T-helper 1 cell treated with Interleukin-12 subunit alpha and Interleukin-12 subunit beta and Interleukin-4 antibody, amounts not matched to agents 30 ng/mL and 1 ng/mL, for 36 hours (primary cell): ENCODE measurements around the gene ICE1. TPM values are rescaled to one million over a fixed set of nuclear protein-coding genes. Genes with fewer than 3 reads are reported as not detected.
"Not testable (repeated sequence)": the region's sequence is repeated elsewhere in the genome, so short reads cannot be mapped to it uniquely, and the experiment has no call there.

Experiments used
- intact Hi-C: fragments of 100-400 bp; cut with micrococcal nuclease; formaldehyde crosslinking; loops from one replicate; pipeline ENCODE4 v1.15.1; 2024
- total RNA-seq: library from RNA; stranded (reverse); gene quantifications from 2 replicates; pipeline ENCODE4 v1.2.3, GENCODE V29; 2022

Gene ICE1
- total RNA-seq, 1 donor from 2014 or later: 33.5 TPM

GRCh38 chr5:5437227-5438172 is 15.0 kb downstream of the ICE1 start:
- intact Hi-C loops: no loop called here

DNA sequence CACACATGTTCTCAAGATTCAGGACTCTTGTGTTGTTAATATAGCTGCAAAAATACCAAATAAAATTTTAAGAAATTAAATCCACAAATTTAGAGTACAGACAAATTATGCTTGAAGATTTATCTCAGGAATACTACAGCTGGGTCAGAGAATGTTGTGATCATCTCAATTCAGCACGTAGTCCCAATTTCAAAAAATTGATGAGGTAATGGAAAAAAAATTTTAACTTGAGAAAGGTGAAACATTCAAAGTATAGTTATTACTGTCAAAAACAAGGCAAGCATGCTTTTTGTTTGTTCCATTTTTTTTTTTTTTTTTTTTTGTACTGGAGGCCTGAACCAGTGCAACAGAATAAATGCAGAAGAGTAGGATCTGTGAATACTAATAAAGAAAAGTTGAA is 29.4 kb downstream of the ICE1 start:
- intact Hi-C loops: no loop called here

DNA sequence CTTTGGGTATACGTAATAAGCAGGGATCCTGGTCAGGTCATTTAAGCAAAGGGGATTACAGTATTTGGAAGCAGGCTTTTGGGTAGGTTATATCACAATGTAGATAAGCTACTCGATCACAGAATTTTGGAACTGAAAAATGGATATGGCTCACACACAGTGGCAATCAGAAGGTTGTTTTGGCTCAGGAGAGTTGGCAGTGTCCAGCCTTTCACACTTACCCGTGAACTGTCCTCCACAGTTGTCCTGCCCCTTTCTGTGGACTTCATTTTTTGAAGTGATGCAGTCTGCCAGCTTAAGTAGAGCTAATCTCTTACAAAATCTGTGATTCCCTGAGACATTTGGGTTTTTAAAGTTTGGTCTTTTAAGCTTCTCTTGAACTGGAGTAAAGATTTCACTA is 30.7 kb downstream of the ICE1 start:
- intact Hi-C loops: no loop called here

GRCh38 chr5:5454391-5454790 is 31.9 kb downstream of the ICE1 start:
- intact Hi-C loops: no loop called here

GRCh38 chr5:5456858-5457257 is 34.4 kb downstream of the ICE1 start:
- intact Hi-C loops: no loop called here

GRCh38 chr5:5460311-5460710 is 37.8 kb downstream of the ICE1 start:
- intact Hi-C loops: no loop called here

DNA sequence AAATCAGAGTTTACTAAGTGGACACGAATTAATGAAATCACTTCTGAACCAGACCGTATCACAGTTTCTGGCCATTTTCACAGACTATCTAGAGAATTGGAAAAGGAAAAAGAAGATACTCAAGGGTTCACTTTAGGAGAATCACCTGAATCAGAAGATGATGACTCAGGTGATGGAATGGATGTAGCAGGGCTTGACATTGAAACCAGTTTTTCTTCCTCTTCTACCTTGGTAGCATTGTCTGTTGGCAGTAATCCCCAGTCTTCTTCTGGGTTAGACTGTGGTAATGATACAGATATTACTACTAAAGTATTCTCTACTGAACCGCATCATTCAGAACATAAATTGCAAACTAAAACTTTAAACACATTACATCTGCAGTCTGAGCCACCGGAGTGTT is 38.5 kb downstream of the ICE1 start:
- intact Hi-C loops: no loop called here

GRCh38 chr5:5464036-5464715 is 41.7 kb downstream of the ICE1 start:
- intact Hi-C loops: no loop called here

DNA sequence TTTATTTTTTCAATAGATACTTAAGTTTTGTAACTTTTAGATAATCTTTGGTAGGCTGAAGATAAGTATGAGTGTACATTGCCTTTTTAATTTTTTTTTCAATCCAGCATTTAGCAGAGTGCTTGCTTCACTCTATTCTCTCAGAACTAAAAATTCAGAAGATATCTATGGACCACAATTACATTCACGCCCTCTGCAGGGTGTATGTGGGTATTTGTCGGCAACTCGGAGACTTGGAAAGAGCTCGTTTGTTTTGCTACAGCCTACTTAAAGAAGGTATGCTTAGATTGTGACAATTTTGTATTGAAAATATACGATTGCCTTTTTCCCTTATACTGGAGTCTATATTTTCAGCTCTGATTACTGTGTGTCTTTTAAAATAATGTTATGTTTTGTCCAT is 43.8 kb downstream of the ICE1 start:
- intact Hi-C loops: no loop called here

- intact Hi-C loops: no loop called here
These were observed 45.3 kb downstream of the ICE1 start for GRCh38 chr5:5467737-5468136.

DNA sequence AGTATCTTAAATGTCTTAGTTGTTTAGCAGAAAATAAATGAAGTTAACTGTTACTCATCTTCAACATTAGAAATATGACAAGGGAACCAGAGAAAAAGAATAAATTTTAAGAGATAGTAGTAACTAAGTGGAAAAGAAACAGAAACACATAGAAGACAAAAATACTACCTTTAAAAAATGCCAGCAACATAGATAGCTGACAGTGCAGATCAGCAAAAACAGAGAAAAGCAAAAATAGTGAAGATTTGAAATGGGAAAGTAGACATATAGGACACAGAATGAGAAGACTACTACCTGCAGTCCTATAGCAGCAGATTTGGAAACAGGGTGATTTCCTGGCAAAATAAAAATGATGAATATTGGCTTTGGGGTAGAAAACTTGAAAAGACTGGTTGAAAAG is 48.5 kb downstream of the ICE1 start:
- intact Hi-C loops: no loop called here

GRCh38 chr5:5473226-5473625 is 50.7 kb downstream of the ICE1 start:
- intact Hi-C loops: no loop called here

DNA sequence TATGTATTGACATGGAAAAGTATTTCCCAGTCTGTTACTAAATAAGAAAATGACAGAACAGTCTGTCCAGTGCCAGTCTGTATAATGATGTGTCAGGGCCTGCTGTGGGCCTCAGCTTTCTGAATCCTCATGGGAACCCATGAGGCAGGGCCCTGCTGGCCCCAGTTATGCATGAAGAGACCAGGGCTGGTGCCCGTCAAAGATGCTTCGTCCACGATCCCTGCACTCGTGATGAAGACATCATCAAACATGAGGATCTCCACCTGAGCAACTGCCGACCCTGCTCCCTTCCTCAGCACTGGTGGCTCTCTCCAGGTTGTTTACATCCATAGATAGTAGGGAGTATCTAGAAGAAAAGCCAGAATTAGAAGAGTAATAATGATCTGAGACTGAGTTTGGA is 52.5 kb downstream of the ICE1 start:
- intact Hi-C loops: no loop called here

DNA sequence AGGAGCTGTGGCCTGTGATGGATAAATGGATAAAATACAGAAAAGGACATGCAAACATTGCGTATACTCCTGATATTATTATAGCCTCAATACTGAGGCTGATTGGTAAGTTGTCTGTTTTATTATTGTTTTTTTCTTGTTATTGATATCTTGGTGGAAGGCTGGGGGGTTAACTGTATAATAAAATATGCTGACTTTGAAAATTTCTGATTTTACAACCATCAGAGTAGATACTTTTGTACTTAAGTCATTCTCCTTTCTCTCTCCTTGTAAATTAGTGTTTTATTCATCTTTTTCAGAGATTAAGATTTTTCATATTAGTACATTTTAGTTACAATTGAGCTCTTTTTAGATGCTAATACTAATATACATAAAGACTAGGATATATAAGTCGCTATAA is 53.5 kb downstream of the ICE1 start:
- intact Hi-C loops: no loop called here

DNA sequence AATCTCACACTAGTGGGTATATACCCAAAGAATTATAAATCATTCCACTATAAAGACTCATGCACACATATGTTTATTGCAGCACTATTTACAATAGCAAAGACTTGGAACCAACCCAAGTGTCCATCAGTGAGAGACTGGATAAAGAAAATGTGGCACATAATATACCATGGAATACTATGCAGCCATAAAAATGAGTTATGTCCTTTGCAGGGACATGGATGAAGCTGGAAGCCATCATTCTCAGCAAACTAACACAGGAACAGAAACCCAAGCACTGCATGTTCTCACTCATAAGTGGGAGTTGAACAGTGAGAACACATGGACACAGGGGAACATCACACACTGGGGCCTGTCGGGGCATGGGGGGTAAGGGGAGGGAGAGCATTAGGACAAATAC is 57.1 kb downstream of the ICE1 start:
- intact Hi-C loops: not testable (repeated sequence)

DNA sequence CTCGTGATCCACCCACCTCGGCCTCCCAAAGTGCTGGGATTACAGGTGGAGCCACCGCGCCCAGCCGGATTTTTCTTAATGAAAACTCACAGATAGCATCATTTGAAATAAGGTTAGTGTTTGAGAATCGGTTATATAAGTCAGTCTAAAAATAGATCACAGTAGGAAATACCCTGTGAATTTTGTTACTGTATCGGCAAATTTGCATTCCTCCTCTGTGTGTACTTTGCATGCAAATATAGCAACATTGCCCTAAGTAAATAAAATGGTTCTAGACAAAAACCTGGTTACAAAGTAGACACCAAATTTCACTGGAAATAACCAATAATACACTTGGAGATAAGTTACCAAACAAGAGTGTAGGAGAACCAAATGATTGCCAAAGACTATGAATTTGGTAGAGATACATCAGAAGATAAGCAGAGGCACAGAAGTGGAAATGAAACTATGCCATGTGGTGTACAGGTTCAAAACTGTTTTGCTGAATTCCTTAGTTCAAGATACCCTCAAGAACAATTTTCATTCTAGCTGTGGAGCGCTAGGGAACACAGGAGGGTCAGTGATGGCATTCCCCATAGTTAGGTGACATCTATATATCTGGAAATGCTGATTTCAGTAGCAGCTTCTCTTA is 58.1 kb downstream of the ICE1 start:
- intact Hi-C loops: loop anchor here (1.0 kb wide), 1 partner anchor 58 kb away; the partner anchor contains the start of gene ICE1

GRCh38 chr5:5481206-5481605 is 58.7 kb downstream of the ICE1 start:
- intact Hi-C loops: loop anchor here (1.0 kb wide), 1 partner anchor 59 kb away; the partner anchor contains the start of gene ICE1

DNA sequence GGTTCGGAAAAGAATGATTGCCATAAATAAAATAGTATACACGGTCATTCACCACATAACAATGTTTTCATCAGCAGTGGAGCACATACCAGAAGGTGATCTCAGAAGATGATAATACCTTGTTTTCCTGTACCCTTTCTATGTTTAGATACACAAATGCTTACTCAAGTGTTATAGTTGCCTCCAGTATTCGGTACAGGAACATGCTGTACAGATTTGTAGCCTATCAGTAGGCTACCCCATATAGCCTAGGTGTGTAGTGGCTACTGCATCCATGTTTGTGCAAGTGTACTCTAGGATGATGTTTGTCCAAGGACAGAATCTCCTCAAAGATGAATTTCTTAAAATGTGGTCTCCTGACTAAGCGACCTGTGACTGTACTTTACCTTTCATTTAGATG is 59.2 kb downstream of the ICE1 start:
- intact Hi-C loops: loop anchor here (1.0 kb wide), 1 partner anchor 59 kb away; the partner anchor contains the start of gene ICE1

- intact Hi-C loops: no loop called here
These were observed 60.9 kb downstream of the ICE1 start for GRCh38 chr5:5483350-5483749.

DNA sequence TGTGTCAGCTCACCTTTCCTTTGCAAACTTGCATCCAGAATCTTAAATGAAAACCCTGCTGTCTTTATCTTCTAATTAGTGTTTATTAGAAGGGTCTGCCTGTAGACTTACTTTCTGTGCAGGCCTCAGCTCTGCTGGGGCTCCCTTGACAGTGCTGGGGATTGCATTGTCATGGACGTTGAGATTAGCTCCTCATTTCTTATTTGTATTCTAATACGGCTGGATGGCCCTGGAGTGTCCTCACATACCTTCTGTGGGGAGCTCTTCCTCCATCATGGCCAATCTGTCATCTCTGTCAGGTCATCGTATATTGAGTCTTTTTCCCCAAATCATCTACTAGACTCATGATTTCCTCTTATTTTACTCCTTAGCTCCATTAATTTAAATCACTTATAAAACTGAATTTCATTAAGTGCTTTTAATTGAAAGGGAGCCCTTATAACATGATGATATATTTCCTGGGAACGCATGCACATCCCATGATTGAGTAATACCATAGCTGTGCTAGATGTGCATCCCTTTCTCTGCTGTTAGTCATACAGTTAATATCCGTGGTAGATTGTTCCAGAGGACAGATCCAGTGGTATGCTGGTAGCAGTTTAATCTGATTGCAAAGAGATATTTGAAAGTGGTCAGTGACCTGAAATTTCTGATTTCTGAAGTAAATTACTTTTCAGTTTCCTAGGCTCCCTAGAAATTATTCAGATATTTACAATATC is 61.6 kb downstream of the ICE1 start:
- intact Hi-C loops: no loop called here

DNA sequence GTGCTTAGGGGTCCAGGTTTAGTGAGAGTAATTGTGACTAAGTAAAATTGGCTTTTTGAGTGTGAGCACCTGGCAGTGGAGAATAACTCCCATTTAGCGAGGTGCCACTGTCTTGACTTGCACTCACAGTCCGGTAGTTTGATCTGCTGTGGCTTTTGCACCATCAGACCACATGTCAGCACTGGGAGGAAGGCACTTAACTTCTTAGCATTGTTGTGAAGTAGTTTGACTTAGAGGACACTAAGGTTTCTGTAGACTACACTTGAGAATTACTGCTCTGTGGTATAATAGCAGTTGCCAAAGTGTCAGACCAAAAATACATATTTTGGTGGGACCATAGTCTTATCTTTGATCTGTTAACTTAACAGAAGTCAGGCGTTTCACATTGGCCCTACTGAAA is 63.6 kb downstream of the ICE1 start:
- intact Hi-C loops: no loop called here
